GM19468 (cell line): ENCODE results near the gene KRT78.
"Not testable (repeated sequence)": the region's sequence is repeated elsewhere in the genome, so short reads cannot be mapped to it uniquely, and the experiment has no call there.

Experiments
- ATAC-seq: cut with Tn5 transposase; IDR thresholded peaks from one replicate; pipeline ENCODE4 v1.9.1; 2021; ENCODE audit warnings: mild to moderate bottlenecking, moderate library complexity, moderate number of reproducible peaks; ENCODE audit not compliant: unreplicated experiment; ENCODE audit errors: extremely low read depth

The KRT78 gene

DNA sequence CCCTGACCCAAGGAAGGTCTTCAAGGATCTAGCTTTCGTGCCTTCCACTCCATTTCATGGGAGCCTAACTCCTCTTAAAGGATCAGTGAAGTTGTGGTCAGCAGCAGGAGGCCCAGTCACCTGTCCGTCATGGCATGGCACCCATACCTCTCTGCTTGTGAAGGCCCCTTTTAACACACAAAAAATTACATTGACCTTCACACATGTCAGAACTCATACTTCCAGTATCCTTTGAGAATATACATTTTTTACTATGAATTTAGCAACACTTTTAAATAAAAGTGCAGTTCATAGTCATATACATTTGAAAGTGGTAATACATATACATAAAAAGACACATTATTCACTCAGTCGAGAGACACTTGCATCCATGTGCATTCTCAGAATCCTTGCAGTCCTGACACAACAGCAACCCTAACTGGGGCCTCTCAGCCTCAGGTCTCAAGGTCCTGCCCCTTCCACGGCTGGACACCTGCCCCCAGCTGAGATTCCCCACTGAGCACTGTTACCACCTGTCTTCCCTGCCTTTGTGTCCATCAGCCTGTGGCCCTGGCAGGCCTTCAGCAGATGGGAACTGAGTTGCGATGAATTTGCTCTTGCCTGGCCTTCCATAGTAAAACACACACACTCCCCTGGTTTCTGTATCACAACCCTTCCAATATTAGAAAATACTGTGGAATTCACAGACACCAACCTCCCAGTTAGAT lies 49.1 kb downstream of the KRT78 start:
- no peak for ATAC-seq

DNA sequence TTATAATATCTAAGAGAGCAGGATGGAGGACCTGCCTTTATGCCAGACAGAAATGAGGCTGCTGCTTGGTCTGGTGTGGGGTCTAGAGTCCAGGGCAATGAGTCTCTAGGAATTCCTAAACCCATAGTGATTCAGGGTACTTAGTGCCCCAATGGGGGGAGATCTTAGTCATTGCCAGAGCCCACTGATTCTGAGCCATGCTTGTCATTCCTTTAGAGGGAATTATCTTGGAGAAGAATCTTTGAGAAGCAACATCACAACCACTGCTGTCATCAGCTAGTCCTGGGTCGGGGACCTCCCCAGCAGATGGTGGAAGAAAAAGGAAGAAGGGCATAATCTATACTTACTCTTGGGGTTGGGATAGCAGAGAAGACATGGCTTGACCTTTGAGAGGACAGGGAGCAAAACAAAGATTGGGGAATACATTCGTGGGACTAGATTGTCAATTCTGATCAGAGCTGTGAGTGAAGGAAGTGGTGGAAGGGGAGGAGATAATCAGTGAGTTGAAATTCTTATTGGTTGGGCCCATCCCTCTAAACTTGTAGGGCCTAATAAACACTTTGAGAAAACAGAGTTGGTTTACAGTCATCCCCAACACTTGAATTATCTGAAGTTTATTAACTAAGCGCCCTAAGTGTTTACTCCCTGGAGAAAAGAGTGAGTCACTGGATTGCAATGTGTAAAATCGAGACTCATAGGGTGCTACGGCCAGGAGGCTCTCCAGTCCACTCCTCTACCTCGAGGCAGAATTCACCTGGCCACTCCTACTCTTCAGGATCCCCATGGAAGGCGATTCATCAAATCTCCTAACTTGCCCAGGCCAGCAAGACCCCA lies 49.9 kb downstream of the KRT78 start:
- no peak for ATAC-seq

DNA sequence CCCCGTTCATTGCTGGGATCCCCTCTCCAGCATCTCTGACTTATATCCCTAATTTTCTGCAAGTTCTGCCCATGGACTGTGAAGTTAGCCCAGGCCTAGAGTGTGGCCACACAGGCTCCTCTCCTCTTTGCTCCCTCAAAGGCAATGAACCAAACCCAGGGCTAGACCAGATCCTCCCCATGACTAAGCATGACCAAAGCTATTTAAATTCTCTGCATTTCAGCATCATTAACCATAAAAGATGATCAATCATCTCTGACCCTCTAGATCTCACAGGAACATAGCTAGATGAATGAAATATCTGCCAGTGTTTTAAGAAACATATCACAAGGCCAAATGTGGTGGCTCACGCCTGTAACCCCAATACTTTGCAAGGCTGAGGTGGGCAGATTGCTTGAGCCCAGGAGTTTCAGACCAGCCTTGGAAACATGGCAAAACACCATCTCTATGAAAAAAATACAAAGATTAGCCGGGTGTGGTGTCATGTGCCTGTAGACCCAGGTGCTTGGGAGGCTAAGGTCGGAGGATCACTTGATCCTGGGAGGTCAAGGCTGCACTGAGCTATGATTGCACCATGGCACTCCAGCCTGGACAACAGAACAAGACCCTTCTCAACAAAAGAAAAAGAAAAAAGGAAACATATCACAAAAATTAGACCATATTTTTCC lies 50.7 kb downstream of the KRT78 start:
- ATAC-seq: no peak

DNA sequence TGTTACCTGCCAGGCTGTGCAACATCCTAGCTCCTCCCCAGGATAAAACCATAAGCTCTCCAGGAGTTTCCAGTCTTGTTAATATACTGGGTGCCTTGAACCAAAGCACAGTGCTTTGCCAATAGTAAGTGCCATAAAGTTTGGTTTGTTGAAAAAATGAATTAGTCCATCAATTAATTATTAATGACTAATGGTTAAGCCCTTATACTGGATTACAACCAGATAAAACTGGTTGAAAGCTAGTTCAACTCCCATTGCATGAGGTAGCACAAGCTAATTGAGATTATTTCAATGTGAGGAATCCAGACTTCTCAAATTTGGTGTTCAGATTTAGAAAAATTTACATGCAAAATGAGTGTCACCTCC lies 51.3 kb downstream of the KRT78 start:
- ATAC-seq: no peak

DNA sequence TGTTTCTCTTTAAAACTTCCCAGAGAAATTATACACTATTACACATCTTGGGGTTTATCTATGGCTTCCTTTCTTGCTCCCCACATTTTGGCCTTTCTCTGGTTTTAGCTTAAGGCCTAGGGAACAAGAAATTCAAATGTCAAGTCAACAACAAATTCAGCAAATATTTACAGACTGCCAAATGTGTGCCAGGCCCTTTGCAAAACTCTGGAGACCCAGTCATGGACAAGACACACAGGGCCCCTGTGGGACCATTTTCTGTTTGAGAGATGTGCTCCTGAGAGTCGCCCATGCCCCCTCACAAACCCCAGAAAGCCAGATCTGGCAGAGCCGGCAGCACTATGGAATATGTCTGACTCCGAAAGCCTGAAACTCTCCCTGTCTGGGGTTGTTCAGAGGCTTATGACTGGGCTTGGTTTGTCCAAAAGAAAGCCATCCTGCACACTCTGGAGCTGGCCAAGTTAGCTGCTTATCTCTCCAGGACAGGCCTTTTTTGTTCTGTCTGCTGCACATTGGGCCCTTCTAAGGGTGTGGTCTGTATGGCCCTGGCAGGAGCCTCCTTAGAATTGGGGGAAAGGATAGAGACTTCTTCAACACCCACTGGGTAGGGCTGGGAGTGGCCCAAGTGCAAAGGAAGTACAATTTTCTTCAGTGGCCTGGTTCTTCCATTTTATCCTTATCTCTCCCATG lies 51.8 kb downstream of the KRT78 start:
- no peak for ATAC-seq

DNA sequence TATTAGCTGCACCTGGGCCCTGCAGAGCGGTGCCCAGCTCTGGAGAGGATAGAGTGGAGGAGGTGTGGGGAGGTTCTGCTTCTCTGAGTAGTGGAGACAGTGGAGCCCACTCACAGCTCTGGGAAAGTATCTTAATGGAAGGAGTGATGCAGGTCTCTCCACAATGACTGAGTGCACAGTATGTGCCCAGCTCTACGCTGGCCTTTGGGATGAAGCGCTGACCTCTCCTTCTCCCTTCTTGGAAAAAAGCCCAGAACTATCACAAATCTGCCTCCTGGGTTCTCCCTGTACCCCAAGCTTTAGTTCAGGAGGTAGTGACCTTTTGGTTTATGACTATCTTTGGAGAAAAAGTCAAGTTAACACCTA lies 52.4 kb downstream of the KRT78 start:
- no peak for ATAC-seq

DNA sequence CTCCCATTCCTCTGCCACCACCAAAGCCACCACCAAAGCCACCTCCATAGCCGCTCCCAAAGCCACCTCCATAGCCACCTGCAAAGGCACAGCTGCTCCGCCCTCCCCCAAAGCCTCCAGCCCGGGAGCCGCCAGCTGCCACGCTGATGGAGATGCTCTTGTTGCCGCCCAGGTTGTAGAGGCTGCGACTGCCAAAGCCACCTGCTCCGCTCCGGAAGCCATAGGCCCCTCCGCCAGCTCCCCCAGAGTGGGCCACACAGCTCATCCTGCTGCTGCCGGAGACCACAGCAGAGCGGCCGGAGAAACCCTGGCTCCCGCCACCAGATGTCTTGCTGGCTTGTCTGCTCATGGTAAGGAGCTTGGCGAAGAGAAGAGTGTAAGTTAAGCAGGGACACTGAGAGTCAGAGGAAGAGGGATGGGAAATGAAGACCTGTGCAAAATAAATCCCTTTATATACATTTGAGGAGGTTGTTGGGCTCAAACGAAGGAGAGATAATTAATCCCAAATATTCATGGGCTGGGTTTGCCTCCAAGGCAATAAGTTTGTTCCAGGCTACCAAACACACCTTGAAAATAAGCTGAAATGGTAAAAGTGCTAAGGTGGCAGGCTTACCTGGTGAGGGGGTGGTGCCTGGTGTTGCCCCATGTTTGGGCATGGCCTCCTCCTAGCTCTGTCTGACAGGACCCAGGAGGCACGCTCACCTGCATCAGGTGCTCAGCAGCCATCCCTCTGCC lies 52.9 kb downstream of the KRT78 start, which contains the start of gene KRT3:
Gene KRT3 (minus strand): TSS at position 424 of the 735 bp plus-strand sequence. CDS start 75 bp downstream, at position 349.
- ATAC-seq: no peak

DNA sequence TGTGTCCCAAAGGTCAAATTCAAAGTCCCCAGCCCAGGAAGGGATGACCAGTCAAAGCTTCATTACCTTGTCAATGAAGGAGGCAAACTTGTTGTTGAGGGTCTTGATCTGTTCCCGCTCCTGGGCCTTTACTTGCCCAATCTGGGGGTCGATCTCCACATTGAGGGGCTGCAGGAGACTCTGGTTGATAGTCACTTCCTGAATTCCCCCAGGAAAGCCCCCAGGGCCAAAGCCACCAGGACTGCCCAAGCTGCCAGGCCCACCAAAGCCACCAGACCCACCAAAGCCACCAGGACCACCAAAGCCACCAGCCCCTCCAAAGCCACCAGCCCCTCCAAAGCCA lies 53.5 kb downstream of the KRT78 start:
- ATAC-seq: not testable (repeated sequence)

DNA sequence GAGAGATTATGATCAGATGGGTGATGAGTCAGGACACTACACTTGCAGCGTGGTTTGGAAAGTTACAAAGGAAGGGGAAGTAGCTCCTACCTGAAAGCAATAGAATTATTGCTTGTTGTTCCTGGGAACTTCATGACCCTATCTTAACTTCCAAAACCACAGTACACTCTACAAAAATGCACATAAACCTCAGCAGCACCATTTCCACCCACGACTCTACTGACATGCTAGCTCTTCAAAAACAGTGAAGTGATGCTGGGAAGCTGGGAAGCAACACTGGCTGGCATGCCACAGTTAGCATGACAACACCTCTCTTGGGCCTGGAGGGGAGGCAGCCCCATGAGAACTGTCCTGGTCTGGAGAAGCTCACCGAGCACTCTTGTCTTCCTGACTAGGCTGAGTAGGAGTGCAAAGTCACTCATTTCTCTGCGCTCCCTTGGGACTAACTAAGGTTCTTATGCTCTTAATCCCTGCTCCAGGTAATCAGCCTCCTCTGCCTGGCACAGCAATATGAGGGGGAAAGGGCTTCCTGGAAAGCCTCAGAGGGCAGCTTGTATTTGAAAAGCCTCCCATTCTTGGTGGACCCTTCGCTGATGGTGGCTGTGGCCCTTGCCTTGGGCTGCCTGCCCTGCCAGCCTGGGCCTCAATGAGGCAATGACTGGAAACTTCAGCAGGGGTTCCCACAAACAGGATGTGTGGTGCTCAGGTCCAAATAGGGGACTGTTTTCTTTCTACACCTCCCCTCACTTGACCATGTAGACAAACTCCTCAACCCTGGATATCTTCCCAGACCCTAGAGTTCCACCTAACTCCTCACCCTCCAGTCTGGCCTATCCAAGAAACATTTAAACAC lies 54.1 kb downstream of the KRT78 start:
- no peak for ATAC-seq

DNA sequence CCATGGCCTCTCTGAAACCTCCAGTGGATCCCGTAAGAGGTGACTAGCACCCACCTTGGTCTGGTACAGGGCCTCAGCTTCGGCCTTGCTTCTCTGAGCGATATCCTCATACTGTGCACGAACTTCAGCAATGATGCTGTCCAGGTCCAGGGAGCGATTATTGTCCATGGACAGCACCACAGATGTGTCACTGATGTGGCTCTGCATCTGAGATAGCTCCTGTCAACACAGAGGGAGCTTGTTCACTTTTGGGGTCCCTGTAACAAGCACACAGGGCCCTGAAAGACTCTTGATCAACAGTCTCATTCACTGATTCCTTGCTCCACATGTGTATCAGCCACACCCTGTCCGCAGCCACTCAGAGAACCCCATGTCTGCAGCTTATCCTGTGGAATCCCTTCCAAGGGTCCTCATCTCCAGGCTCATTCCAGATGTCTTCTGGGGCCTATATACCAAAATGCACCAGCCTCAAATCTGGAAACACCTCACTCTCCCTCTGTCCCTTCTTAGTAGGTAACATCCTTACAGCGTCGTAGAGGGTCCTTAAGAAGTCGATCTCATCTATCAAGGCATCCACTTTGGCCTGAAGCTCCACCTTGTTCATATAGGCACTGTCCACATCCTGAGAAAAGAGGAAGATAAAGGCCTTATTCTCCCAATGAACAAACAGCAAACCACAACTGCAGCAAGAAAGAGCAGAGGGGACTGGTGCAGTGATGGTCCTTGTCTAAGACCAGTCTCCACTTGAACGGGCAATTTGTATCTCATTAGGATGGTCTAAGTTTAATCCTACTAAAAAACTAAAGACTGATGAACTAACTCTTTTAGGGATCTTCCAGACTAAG lies 56.4 kb downstream of the KRT78 start:
- ATAC-seq: no peak

DNA sequence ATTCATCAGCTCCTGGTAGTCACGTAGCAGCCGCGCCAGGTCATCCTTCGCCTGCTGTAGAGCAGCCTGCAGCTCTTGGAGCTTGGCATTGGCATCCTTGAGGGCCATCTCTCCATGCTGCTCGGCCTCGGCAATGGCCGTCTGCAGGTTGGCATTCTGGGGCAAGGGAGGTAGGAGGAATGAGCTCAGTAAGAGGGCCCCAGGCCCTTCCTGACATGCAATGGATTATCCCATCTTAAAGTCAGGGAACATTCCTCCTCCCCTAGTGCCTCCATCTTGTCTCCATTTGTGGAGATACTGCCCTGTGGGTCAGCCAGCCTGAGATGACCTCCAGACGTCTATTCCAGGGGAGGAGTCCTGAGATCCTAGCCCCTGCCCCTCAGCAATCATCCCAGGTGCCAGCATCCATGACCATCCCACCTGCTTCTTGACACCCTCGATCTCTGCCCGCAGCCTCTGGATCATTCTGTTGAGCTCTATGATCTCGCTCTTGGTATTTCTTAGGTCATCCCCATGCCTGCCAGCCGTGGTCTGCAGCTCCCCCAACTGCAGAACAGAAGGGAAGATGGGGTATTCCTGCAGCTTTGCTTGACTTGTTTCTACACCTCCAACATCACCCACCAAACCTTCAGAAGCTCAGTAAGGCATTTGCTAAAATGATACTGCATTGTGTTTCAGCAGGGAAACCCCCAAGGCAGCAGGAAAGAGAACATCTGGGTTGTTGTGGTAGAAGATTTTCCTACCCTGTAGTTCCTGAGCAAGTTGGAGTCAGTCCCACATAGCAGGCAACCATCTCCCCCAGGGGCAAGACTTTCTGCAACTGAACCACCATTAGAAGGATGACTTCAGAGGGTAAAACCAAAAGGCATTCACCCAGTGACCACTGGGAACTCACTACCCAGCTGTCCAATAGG lies 57.3 kb downstream of the KRT78 start:
- ATAC-seq: no peak

DNA sequence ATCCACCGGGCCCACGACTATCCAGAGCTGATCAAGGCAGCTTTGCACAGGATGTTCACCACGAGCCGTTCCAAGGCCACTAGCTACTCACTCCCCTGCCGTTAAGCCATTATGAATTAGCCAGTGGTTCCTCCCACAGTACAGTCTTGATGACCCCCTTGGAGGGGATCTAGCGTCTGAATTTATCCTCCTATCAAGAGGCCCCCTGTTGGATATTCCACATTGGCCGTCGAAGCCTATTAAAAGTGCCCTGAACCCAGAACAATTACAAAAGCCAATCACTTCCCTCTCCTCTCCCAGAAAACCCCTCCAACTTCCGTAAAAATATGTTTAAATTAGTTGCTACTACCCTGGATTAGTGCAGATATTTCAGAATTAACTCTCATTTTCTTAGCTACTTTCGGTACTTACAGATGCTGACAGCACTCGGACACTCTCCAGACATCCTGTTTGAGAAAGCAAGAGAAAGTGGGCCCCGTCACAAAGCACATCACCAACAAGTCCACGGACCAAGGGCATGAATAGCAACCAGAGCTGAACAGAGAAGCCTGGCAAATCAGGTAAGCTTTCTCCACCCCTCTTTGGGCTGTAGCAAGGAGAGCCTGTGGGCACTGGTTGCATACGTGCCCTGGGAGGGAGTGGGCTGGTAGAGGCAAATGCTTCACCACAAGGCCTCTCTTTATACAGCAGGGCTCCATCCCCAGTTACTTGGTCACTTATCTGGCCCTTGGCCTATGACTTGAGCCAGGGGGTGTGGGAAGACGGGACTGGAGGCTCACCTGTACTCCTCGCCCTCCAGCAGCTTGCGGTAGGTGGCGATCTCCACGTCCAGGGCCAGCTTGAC lies 58.1 kb downstream of the KRT78 start:
- no peak for ATAC-seq

DNA sequence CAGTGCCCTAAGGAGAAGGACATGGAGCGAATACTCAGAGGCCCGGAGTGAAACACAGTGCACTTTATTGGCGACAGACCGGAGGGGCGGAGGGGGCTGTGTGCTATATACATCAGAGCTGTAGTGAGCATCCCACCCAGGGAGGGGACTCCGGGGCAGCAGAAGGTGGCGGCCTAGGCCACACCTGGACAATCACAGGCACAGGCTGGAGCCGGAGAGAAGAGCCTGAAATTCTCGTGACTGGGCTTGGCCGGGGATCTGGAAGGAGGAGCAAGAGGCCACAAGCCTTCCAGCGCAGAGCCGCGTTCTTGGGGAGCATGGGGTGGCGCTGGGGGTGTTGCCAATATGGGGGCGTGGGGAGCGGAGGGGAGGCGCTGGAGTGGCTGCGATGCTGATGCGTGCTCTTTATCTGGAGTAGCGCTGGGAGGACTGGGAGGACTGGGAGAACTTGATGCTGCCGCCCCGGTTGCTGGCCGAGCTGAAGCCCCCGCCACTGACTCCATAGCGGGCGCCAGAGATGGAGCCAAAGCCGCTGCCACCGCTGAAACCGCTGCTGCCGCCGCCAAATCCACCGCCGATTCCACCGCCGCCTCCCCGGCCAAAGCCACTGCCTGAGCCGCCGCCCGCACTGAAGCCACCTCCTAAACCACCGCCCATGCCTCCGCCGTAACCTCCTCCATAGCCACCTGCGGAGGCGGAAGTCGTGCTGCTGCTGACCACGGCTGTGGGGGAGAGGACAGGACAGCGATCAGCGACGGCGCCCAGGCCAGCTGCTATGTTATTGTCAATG lies 59.0 kb downstream of the KRT78 start:
- no peak for ATAC-seq

DNA sequence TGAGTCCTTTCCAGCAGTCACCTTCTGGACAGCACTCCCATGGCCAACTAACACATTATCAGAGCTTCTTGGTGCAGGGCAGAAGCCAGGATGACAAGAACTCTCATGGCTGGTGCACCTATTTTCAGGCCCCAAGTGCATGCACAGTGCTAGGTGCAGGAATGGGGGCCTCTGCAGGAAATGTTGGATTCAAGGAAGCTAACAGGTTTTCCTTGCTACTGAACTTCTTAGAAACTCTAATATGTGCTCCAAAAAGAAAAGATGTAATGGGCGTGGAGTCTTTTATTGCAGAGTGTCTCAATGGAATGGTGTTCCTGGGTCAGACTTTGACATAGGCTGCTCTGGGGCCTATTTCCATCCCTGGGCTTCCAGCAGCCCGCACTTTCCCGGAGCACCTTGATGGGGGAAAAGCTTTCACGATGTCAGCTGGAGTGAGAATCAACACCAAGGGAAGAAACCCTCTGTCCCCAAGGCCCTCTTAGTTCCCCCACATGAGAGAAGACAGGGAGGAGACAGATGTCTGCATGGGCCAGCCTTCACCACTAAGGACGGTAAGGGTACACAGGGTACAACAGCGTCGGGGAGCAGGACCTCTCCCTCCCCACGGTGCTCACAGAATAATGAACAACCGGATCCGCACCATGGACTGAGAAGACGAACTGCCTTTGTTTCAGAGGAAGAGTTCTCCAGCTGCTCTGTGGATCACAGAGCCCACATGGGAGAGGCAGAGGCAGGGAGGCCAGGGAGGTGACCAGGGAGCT lies 59.7 kb downstream of the KRT78 start:
- ATAC-seq: no peak
